GM13977 (cell line): ENCODE results near the gene KCNMA1.

Experiments
- DNase-seq: peaks from one replicate; pipeline ENCODE4 v3.0.0; 2012; ENCODE audit warnings: low spot score
- in situ Hi-C: fragments of 300-500 bp; cut with MboI; formaldehyde crosslinking; loops from one replicate; pipeline ENCODE4 v1.12.0; 2022; ENCODE audit warnings: low sequenced_read_pairs, low pct_unique_long_range_greater_than_20kb, mixed read lengths, inconsistent platforms; ENCODE audit not compliant: unreplicated experiment
- TF ChIP-seq, protein P1 (sequence below): IDR thresholded peaks from 2 replicates; pipeline ENCODE4 v1.5.1; 2012; ENCODE audit warnings: mild to moderate bottlenecking, control low read depth; ENCODE audit not compliant: insufficient read depth; ENCODE audit errors: extremely low read depth, missing control alignments

KCNMA1 gene

DNA sequence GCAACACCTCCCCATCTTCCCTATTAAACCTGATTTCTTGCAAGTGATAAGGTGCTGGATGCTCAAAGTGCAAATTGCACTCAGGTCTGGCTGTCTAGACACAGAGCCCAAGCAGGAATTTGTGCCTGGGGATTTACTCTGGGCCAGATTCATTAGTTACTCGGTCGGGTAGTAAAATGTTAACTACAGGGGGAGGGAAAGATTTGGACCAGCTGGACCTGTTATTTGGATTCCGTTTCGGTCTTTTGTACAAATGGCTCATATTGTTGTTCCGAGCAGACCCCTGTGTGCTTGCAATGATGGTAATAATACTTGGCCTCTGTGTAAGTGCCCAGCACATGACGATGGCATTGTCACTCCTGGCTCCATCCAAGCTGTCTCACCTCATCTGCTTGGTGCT lies 609.6 kb downstream of the KCNMA1 start:
- TF ChIP-seq, protein P1, sequence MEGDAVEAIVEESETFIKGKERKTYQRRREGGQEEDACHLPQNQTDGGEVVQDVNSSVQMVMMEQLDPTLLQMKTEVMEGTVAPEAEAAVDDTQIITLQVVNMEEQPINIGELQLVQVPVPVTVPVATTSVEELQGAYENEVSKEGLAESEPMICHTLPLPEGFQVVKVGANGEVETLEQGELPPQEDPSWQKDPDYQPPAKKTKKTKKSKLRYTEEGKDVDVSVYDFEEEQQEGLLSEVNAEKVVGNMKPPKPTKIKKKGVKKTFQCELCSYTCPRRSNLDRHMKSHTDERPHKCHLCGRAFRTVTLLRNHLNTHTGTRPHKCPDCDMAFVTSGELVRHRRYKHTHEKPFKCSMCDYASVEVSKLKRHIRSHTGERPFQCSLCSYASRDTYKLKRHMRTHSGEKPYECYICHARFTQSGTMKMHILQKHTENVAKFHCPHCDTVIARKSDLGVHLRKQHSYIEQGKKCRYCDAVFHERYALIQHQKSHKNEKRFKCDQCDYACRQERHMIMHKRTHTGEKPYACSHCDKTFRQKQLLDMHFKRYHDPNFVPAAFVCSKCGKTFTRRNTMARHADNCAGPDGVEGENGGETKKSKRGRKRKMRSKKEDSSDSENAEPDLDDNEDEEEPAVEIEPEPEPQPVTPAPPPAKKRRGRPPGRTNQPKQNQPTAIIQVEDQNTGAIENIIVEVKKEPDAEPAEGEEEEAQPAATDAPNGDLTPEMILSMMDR = no peak
- no peak for DNase-seq
- in situ Hi-C loops = no loop called here

DNA sequence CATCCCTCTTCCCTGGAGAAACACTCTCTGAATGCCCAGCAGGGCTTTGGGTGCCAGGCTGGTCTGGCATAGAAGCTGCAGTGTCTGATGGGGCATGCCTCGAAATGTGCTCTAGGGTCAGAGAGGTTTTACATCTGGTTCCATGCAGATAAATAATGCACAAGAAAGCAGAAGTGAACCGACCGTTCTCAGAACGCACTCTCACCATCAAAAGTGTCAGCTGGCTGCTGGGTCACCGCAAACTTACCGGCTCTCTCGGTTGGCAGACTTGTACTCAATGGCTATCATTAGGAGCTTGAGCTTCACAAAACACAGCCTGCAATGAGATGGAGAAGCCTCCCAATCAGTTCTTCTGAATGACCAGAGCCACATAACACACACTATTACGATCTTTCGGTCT lies 610.0 kb downstream of the KCNMA1 start:
- no peak for DNase-seq
- TF ChIP-seq, protein P1 = no peak
- in situ Hi-C loops = no loop called here

DNA sequence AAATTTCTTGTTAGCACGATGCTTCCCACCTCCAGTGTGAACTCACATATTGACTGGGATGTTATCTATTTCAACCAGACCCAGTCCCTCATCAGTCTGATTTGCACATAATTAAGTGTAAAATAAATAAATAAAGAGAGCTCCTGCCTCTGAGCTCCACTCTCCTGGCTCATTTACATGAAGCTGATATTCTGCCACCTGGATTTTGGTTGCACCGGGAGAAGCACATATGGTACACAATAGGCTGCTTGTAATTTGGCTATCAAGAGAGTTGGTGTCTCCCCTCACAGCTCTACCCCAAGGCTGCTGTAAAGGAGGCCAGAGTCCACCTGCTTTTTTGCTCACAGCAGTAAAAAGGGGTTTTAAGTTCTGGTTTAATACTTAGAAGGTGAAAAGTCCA lies 610.5 kb downstream of the KCNMA1 start:
- no peak for DNase-seq
- in situ Hi-C loops = no loop called here

DNA sequence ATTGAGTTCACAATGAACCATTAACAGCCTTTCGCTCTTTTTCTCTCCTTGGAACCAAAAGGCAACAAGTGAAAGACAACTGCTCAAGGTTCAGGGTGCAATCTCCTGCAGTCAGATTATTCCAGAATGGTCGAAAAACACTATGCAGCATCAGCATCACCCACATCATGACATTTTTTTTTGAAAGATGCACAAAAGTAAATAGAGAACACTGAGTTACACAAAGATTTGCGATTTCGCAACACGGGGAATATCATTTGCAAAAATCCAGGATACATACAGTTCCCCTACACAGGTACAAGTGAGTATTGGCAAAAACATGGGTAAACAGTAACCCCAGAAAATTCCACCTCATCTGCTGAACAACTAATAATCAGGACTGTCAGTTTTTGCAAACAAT lies 611.5 kb downstream of the KCNMA1 start:
- in situ Hi-C loops = no loop called here
- TF ChIP-seq, protein P1 = no peak

More for the DNA sequence above, 610.5 kb downstream of the KCNMA1 start:
- TF ChIP-seq, protein P1 = no peak

DNA sequence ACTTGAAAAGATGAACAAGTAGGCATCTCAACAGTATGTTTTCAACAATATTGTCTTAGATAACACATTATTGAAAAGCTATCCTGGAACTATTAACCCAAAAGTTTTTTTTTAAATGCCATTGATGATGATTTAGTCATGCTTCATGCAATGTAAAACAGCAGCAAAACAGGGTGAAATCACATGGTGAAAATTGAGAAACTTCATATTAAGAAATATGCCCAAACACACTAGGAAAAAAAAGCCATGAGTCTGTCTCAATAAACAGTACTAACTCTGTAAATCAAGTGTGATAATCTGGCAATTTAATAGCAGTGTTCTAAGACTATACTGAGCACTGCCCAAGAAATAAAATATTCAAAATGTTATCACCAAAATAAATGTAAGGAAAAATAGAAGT lies 613.1 kb downstream of the KCNMA1 start:
- DNase-seq = no peak

More for the DNA sequence above, 611.5 kb downstream of the KCNMA1 start:
- no peak for DNase-seq

DNA sequence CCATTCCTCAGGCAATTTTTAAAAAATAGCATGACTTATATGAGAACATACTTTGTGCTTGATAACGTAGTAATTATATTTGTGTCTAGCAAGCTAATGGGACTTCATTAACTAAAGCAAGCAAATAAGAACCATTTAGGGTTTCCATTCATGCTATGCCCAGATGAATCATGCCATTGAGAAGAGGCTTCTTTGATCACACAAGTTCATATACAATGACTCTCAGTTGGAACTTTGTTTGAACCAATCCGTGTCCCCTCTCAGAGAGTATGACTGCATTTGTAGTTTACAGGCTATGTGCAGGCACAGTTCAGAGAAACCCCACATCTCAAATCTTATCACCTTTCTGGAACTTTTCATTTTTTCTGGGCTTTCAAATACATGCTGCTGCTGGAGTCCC lies 614.2 kb downstream of the KCNMA1 start:
- in situ Hi-C loops = no loop called here
- TF ChIP-seq, protein P1 = no peak

More for the DNA sequence above, 613.1 kb downstream of the KCNMA1 start:
- TF ChIP-seq, protein P1 = no peak
- in situ Hi-C loops = no loop called here

DNA sequence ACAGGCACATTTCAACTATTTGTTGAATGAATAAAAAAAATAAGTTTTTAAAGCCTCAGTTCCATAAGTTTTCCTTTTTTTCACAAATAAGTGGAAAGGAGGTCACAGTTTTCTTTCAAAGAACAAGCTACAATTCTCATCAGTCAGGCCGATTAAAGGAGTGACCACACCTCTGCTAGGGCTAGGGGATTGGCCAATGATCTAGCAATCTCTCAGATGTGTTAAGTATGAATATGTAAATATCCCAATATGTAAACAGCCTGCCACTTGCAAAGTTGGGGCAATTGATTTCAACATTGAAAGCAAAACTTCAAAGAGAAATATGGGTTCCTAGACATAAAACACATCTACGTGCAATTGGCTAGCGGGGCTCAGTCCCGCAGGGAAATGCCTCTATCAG lies 614.9 kb downstream of the KCNMA1 start:
- TF ChIP-seq, protein P1 = no peak
- no peak for DNase-seq
- in situ Hi-C loops = no loop called here

More for the DNA sequence above, 614.2 kb downstream of the KCNMA1 start:
- no peak for DNase-seq
